ENCODE results near the gene PLEKHO1.

GRCh38 chr1:150171801-150172200, 22.1 kb downstream of the PLEKHO1 start:
- no peak for TF ChIP-seq POLR2A (IDR thresholded peaks at IDR 0.05; ENCODE audit: low read length)
- no peak for TF ChIP-seq GATA1 (IDR thresholded peaks at IDR 0.05; ENCODE audit: low read depth, low read length)
